DND-41 (cell line): ENCODE results near the gene DNAJB1.

Source experiments
- ATAC-seq: fragments of 200-7000 bp; cut with Tn5 transposase; 3 replicates; pipeline ENCODE4 v1.9.1; 2021; ENCODE audit warnings: low read depth; ENCODE audit not compliant: insufficient read depth
- DNase-seq: peaks from one replicate; pipeline ENCODE4 v3.0.0-alpha.2; 2020
- H2AFZ ChIP-seq: 2 replicates; pipeline ENCODE4 v1.6.0; 2012; ENCODE audit warnings: low read depth, low read length
- H3K27ac ChIP-seq: 2 replicates; pipeline ENCODE4 v1.5.1; 2012; ENCODE audit warnings: low read length, inconsistent platforms
- H3K27me3 ChIP-seq: fragments of 200-600 bp; sonication (generic); 2 replicates; pipeline ENCODE4 v1.6.0; 2012; ENCODE audit warnings: low read length, mild to moderate bottlenecking, inconsistent platforms; ENCODE audit not compliant: insufficient read depth, poor library complexity
- H3K36me3 ChIP-seq: 2 replicates; pipeline ENCODE4 v1.5.1; 2012; ENCODE audit warnings: low read length, inconsistent platforms; ENCODE audit not compliant: insufficient read depth
- H3K4me1 ChIP-seq: 2 replicates; pipeline ENCODE4 v1.5.1; 2012; ENCODE audit warnings: mild to moderate bottlenecking, low read length; ENCODE audit not compliant: insufficient read depth
- H3K4me2 ChIP-seq: 2 replicates; pipeline ENCODE4 v1.6.0; 2012; ENCODE audit warnings: mild to moderate bottlenecking, moderate library complexity, low read length, inconsistent platforms; ENCODE audit not compliant: insufficient read depth
- H3K4me3 ChIP-seq, 2 experiments: fragments of 200-600 bp in 1 of 2; shearing (Covaris generic) in 1 of 2; 2 replicates each; pipeline ENCODE4 v1.5.1; 2012 to 2016; ENCODE audit warnings: inconsistent platforms in 2 of 2, low read length in 2 of 2, mild to moderate bottlenecking in 2 of 2, low read depth in 1 of 2, moderate library complexity in 1 of 2
- H3K79me2 ChIP-seq: 2 replicates; pipeline ENCODE4 v1.6.0; 2012; ENCODE audit warnings: low read length, inconsistent platforms; ENCODE audit not compliant: insufficient read depth
- H3K9ac ChIP-seq: 2 replicates; pipeline ENCODE4 v1.6.0; 2012; ENCODE audit warnings: low read depth, mild to moderate bottlenecking, inconsistent platforms, low read length, moderate library complexity
- H3K9me3 ChIP-seq: 2 replicates; pipeline ENCODE4 v1.5.1; 2012; ENCODE audit warnings: low read length, moderate library complexity, mild to moderate bottlenecking, inconsistent platforms; ENCODE audit not compliant: insufficient read depth, severe bottlenecking
- H4K20me1 ChIP-seq: 2 replicates; pipeline ENCODE4 v1.6.0; 2012; ENCODE audit warnings: low read length; ENCODE audit not compliant: insufficient read depth
- CTCF ChIP-seq: IDR thresholded peaks from 2 replicates; pipeline ENCODE4 v1.5.1; 2012; ENCODE audit warnings: borderline replicate concordance, low read length, moderate library complexity, mild to moderate bottlenecking; ENCODE audit not compliant: poor library complexity, severe bottlenecking; ENCODE audit errors: extremely low read depth
- EZH2 ChIP-seq: IDR thresholded peaks from 3 replicates; pipeline ENCODE4 v1.6.1; 2012; ENCODE audit warnings: borderline replicate concordance, low read depth, mild to moderate bottlenecking, moderate library complexity, low read length, inconsistent platforms; ENCODE audit not compliant: severe bottlenecking

The DNAJB1 gene

GRCh38 chr19:14536926-14537692, 18.9 kb upstream of the DNAJB1 start:
- Histone ChIP-seq H3K9ac (no peak overlapping the region), H3K79me2 (peaks cover 85% of the 10 kb centered on the region), H3K27ac (no peak overlapping the region), H3K9me3 (no peaks in the 10 kb centered on the region), H3K36me3 (peaks cover 22% of the 10 kb centered on the region), H3K4me3 (no peak overlapping the region), H4K20me1 (peaks cover 44% of the 10 kb centered on the region), H3K4me2 (no peak overlapping the region), H3K27me3 (no peaks in the 10 kb centered on the region), H3K4me1 (peaks cover 4% of the 10 kb centered on the region; the same call in 1 of the 2 replicates), H2AFZ (no peak overlapping the region)
- peak; percentile 77 for DNase-seq
- no peak for TF ChIP-seq CTCF
- ATAC-seq, result peak; percentile 86

- H3K36me3 ChIP-seq, result peaks cover 11% of the 10 kb centered on the region
- peaks cover 82% of the 10 kb centered on the region for H3K79me2 ChIP-seq
Measured at GRCh38 chr19:14533450-14533849, 15.3 kb upstream of the DNAJB1 start.

GRCh38 chr19:14530506-14530905, 12.3 kb upstream of the DNAJB1 start:
- ATAC-seq (no peak), DNase-seq (no peak)
- Histone ChIP-seq H3K27me3 (no peaks in the 10 kb centered on the region), H3K4me2 (peak overlapping the region; percentile 92), H3K27ac (no peak overlapping the region), H2AFZ (no peak overlapping the region), H3K4me3 (peak overlapping the region; percentile 87 to 95; a peak in 3 of 4 replicates), H4K20me1 (peaks cover 25% of the 10 kb centered on the region; the same call in 1 of the 2 replicates), H3K79me2 (peaks cover 57% of the 10 kb centered on the region), H3K4me1 (peaks cover 31% of the 10 kb centered on the region), H3K9me3 (no peaks in the 10 kb centered on the region), H3K36me3 (peaks cover 11% of the 10 kb centered on the region), H3K9ac (peak overlapping the region; percentile 82)
- TF ChIP-seq EZH2 (no peak), CTCF (no peak)

More at GRCh38 chr19:14533450-14533849, 15.3 kb upstream of the DNAJB1 start:
- Histone ChIP-seq H3K9me3 (no peaks in the 10 kb centered on the region), H3K27me3 (no peaks in the 10 kb centered on the region), H3K9ac (no peak overlapping the region), H4K20me1 (peaks cover 43% of the 10 kb centered on the region), H3K4me2 (peak overlapping the region; percentile 16; the same call in 1 of the 2 replicates), H3K27ac (no peak overlapping the region), H2AFZ (no peak overlapping the region), H3K4me3 (no peak overlapping the region), H3K4me1 (peaks cover 31% of the 10 kb centered on the region)
- ATAC-seq (no peak), DNase-seq (no peak)
- TF ChIP-seq EZH2, result no peak
- no peak for TF ChIP-seq CTCF
